Measurements from ENCODE around the gene NKTR. TPM values are rescaled to one million over a fixed set of nuclear protein-coding genes. Genes with fewer than 3 reads are reported as not detected.

The NKTR gene
- total RNA-seq, 2 donors from 2014 or later = 101 to 116 TPM

DNA sequence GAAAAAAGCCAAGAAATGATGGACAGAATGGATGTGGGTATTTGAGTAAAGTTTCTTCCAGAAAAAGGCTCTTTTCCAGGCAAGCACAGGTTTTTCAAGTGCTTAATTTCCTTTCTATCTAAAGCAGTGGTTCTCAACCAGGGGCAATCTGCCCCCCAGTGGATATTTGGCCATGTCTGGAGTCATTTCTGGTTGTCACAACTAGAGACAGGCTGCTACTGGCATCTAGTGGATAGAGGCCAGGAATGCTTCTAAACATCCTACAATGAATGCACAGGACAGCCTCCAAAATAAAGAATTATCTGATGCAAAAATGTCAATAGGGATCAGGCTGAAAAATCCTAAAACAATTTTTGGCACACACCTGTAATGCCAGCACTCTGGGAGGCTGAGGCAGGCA, 42.6 kb upstream of the NKTR start:
- Histone ChIP-seq H3K4me3 (ENCODE audit: low read length) (no peak overlapping the region), H3K27me3 (ENCODE audit: control insufficient read depth, insufficient read depth, low read length, poor library complexity, severe bottlenecking) (no peaks in the 10 kb centered on the region), H3K9ac (ENCODE audit: extremely low read depth, low read length, poor library complexity, severe bottlenecking) (no peak overlapping the region), H3K36me3 (ENCODE audit: control insufficient read depth, insufficient read depth, low read length) (peaks cover 76% of the 10 kb centered on the region), H3K9me3 (ENCODE audit: control insufficient read depth, low read length) (no peaks in the 10 kb centered on the region), H3K27ac (ENCODE audit: low read depth, low read length) (no peak overlapping the region), H3K4me1 (ENCODE audit: control insufficient read depth, insufficient read depth, low read length) (no peaks in the 10 kb centered on the region)
- Mint-ChIP-seq H3K27me3 (ENCODE audit: insufficient read depth) (no peaks in the 10 kb centered on the region), H3K4me1 (peaks cover 5% of the 10 kb centered on the region), H3K36me3 (ENCODE audit: low read depth) (peaks cover 68% of the 10 kb centered on the region), H3K9me3 (no peaks in the 10 kb centered on the region), H3K27ac (no peak overlapping the region), H3K4me3 (no peak overlapping the region)
- DNase-seq = peak; percentile 49
- peak; percentile 49 for TF ChIP-seq CTCF (conservative IDR thresholded peaks at IDR 0.05)

DNA sequence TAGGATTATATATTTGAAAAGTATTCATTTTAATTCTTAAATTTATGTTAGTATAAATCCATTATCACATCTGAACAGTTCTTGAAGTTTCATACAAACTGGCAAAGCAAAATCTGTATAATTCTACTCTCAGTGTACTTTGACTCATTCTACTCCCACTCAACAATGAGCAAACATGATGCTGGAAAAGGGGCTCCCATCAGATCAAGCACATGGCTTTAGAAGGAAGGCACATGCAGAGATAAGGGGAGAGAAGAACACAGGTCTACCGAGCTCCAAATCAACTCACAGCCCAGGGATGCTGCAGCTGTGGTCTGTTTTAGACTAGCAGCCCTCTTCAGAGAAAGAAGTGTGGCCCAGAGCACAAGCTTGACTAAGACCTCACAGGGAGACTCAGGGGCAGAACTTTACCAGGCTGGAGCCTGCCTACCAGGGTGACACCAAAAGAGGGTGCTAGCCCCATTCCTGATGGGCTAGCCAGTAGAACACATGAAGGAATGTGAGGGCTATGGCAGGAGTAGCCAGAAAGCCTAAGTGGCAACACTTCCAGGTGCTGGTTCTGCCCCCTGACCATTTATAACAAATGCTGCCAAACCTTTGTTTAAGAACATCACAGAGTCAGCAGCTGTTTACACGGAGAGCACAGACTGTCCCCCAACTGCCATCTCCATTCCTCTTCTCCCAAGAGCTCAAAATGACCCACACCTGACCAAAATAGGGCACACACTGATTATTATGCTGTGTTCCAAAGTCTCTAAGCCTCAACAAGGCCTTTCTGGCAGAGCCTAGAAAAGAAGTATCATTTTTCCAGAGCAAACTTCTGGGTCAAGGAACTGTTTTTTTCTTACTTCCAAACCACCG, 38.2 kb upstream of the NKTR start:
- no peak for DNase-seq
- Histone ChIP-seq H3K36me3 (ENCODE audit: control insufficient read depth, insufficient read depth, low read length) (peaks cover 69% of the 10 kb centered on the region), H3K9me3 (ENCODE audit: control insufficient read depth, low read length) (no peaks in the 10 kb centered on the region), H3K4me1 (ENCODE audit: control insufficient read depth, insufficient read depth, low read length) (no peaks in the 10 kb centered on the region), H3K27me3 (ENCODE audit: control insufficient read depth, insufficient read depth, low read length, poor library complexity, severe bottlenecking) (no peaks in the 10 kb centered on the region), H3K9ac (ENCODE audit: extremely low read depth, low read length, poor library complexity, severe bottlenecking) (no peak overlapping the region), H3K4me3 (ENCODE audit: low read length) (no peak overlapping the region), H3K27ac (ENCODE audit: low read depth, low read length) (no peak overlapping the region)
- 90 to 100% methylated on average over 1 to 3 of the region's 3 CpGs for WGBS, 2 experiments (ENCODE audit: insufficient coverage in 1 of 2, insufficient read length in 1 of 2)
- H3K9me3 Mint-ChIP-seq = no peaks in the 10 kb centered on the region
- no peaks in the 10 kb centered on the region for H3K27me3 Mint-ChIP-seq (ENCODE audit: insufficient read depth)
- H3K36me3 Mint-ChIP-seq (ENCODE audit: low read depth) = peaks cover 58% of the 10 kb centered on the region
- H3K4me3 Mint-ChIP-seq = no peak overlapping the region
- H3K4me1 Mint-ChIP-seq = no peaks in the 10 kb centered on the region
- TF ChIP-seq CTCF (conservative IDR thresholded peaks at IDR 0.05) = no peak
- H3K27ac Mint-ChIP-seq = no peak overlapping the region

- H3K27ac Mint-ChIP-seq = no peak overlapping the region
- peaks cover 57% of the 10 kb centered on the region for H3K36me3 Mint-ChIP-seq (ENCODE audit: low read depth)
Measured at GRCh38 chr3:42569593-42570142, 30.8 kb upstream of the NKTR start.

More at GRCh38 chr3:42569593-42570142, 30.8 kb upstream of the NKTR start:
- Histone ChIP-seq H3K9me3 (ENCODE audit: control insufficient read depth, low read length) (peaks cover 11% of the 10 kb centered on the region), H3K36me3 (ENCODE audit: control insufficient read depth, insufficient read depth, low read length) (peaks cover 45% of the 10 kb centered on the region), H3K4me3 (ENCODE audit: low read length) (no peak overlapping the region), H3K27ac (ENCODE audit: low read depth, low read length) (no peak overlapping the region), H3K9ac (ENCODE audit: extremely low read depth, low read length, poor library complexity, severe bottlenecking) (no peak overlapping the region), H3K27me3 (ENCODE audit: control insufficient read depth, insufficient read depth, low read length, poor library complexity, severe bottlenecking) (no peaks in the 10 kb centered on the region), H3K4me1 (ENCODE audit: control insufficient read depth, insufficient read depth, low read length) (no peaks in the 10 kb centered on the region)
- Mint-ChIP-seq H3K4me1 (peaks cover 6% of the 10 kb centered on the region), H3K4me3 (no peak overlapping the region), H3K9me3 (peaks cover 12% of the 10 kb centered on the region), H3K27me3 (ENCODE audit: insufficient read depth) (no peaks in the 10 kb centered on the region)
- WGBS, 2 experiments (ENCODE audit: insufficient coverage in 1 of 2, insufficient read length in 1 of 2) = 96 to 100% methylated on average over 1 to 2 of the region's 2 CpGs
- no peak for DNase-seq
- no peak for TF ChIP-seq CTCF (conservative IDR thresholded peaks at IDR 0.05)
